ENCODE data around the gene IZUMO1R.

DNA sequence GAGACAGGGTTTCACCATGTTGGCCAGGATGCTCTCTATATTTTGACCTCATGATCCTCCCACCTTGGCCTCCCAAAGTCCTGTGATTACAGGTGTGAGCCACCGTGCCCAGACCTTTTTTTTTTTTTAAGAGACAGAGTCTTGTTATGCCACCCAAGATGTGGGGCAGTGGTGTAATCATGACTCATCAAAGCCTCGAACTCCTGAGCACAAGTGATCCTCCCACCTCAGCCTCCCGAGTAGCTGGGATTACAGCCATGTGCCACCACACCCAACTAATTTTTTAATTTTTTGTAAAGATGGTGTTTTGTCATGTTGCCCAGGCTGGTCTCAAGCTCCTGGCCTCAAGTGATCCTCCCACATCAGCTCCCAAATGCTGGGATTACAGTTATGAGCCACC, 37.9 kb downstream of the IZUMO1R start:
- TF ChIP-seq, protein P1, sequence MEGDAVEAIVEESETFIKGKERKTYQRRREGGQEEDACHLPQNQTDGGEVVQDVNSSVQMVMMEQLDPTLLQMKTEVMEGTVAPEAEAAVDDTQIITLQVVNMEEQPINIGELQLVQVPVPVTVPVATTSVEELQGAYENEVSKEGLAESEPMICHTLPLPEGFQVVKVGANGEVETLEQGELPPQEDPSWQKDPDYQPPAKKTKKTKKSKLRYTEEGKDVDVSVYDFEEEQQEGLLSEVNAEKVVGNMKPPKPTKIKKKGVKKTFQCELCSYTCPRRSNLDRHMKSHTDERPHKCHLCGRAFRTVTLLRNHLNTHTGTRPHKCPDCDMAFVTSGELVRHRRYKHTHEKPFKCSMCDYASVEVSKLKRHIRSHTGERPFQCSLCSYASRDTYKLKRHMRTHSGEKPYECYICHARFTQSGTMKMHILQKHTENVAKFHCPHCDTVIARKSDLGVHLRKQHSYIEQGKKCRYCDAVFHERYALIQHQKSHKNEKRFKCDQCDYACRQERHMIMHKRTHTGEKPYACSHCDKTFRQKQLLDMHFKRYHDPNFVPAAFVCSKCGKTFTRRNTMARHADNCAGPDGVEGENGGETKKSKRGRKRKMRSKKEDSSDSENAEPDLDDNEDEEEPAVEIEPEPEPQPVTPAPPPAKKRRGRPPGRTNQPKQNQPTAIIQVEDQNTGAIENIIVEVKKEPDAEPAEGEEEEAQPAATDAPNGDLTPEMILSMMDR (IDR thresholded peaks at IDR 0.05): no peak
- no peak for TF ChIP-seq EZH2 (IDR thresholded peaks at IDR 0.05)
